ENCODE results near the gene EXOC6. TPM values are rescaled to one million over a fixed set of nuclear protein-coding genes. Genes with fewer than 3 reads are reported as not detected.

Gene EXOC6
- total and polyA plus RNA-seq, 2 of the 13 experiments (the other 11 are each of a cell fraction or from before 2014, with no cell fraction given): 22.2 to 29.2 TPM

DNA sequence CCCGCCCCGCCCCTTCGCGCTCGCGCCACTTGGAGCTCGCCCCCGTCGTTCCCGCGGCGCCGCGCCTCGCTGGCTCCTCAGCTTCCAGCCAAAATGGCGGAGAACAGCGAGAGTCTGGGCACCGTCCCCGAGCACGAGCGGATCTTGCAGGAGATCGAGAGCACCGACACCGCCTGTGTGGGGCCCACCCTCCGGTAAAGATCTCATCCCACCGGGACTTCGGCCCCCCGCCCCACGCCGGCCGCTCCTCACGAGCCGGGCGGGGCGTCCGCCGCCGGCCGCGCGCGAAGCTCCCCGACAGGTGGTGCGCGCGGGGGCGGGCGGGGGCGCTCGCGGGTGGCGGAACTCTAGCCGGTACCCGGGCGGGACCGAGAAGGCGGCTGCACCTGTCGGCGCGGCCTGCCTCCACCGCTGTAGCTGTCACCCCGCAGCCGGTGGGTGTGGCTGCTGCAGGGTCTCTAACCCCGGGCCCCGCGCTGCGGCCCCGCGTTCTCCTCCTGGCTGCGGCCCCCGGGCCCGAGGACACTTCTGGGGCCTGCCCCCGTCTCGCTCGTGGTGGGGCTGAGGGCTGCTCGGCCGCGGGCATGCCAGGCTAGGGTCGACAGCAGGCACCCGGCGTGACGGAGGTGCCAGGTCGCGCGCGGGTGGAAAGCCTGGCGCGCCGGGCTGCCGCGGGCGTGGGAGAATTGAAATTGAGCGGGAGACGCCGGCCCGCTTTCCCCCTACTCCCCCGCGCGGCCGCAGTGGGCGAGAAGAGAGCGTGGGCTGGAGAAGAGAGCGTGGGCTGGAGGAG, at the start of gene EXOC6 (continued):
- TF ChIP-seq, protein P1, sequence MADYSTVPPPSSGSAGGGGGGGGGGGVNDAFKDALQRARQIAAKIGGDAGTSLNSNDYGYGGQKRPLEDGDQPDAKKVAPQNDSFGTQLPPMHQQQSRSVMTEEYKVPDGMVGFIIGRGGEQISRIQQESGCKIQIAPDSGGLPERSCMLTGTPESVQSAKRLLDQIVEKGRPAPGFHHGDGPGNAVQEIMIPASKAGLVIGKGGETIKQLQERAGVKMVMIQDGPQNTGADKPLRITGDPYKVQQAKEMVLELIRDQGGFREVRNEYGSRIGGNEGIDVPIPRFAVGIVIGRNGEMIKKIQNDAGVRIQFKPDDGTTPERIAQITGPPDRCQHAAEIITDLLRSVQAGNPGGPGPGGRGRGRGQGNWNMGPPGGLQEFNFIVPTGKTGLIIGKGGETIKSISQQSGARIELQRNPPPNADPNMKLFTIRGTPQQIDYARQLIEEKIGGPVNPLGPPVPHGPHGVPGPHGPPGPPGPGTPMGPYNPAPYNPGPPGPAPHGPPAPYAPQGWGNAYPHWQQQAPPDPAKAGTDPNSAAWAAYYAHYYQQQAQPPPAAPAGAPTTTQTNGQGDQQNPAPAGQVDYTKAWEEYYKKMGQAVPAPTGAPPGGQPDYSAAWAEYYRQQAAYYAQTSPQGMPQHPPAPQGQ (CRISPR knock-in tag; IDR thresholded peaks at IDR 0.05; ENCODE audit: borderline replicate concordance): no peak

DNA sequence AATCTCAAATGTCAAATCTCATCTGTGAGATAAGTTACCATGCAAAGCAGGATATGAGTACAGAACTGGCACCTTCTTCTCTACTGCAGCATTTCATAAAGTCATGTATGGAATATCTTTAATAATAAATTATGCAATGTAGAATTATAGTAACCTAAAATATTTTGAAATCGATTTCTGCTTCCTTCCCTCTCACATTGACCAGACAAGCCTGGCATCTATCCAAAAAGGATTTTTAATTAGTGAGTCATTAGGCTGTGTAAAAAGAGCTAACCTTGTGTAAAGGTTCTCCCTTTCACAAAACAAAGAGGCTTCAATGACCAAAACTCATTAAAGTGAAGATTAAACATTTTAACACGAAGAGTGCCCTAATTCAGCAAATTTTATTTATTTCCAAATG, 48.8 kb upstream of the EXOC6 start:
- POLR2A ChIA-PET: no interaction called here
- no peak for DNase-seq (ENCODE audit: low spot score)

More for the DNA sequence above, 48.8 kb upstream of the EXOC6 start:
- Histone ChIP-seq H2AFZ (ENCODE audit: low read length) (no peak overlapping the region), H3K36me3 (replicated peaks in 1 of 2; ENCODE audit: control insufficient read depth in 1 of 2, insufficient read depth in 2 of 2, low read length in 2 of 2) (no peaks in the 10 kb centered on the region), H3K27ac (ENCODE audit: extremely low read length, insufficient read depth, low read length) (no peak overlapping the region), H3K4me3 (replicated peaks in 1 of 3; ENCODE audit: insufficient read depth in 1 of 3, low read depth in 2 of 3, low read length in 3 of 3) (no peak overlapping the region), H3K4me2 (ENCODE audit: low read depth, low read length) (no peak overlapping the region), H3K27me3 (ENCODE audit: control insufficient read depth in 1 of 2, insufficient read depth in 2 of 2, low read length in 2 of 2) (no peaks in the 10 kb centered on the region), H3K4me1 (ENCODE audit: insufficient read depth, low read length) (peaks cover 14% of the 10 kb centered on the region), H4K20me1 (ENCODE audit: insufficient read depth, low read length) (no peaks in the 10 kb centered on the region), H3K79me2 (ENCODE audit: insufficient read depth, low read length) (no peaks in the 10 kb centered on the region), H3K9ac (ENCODE audit: insufficient read depth, low read depth, low read length) (no peak overlapping the region), H3K9me3 (ENCODE audit: low read length) (no peaks in the 10 kb centered on the region)
- intact Hi-C loops (cut with micrococcal nuclease; ENCODE audit: unreplicated experiment) (no loop called here), in situ Hi-C loops (cut with HindIII; ENCODE audit: extremely low pct_ligation_motif_present, low pct_unique_long_range_greater_than_20kb) (no loop called here)
- WGBS (ENCODE audit: low lambda C conversion rate): 0% methylated on average over 2 of the region's 2 CpGs
- CTCF ChIA-PET (ENCODE audit: low intra/inter-chr PET ratio, low total read pairs): no interaction called here
- TF ChIP-seq ZFP41 (CRISPR knock-in tag; IDR thresholded peaks at IDR 0.05; ENCODE audit: borderline replicate concordance): no peak
- TF ChIP-seq, protein P2, sequence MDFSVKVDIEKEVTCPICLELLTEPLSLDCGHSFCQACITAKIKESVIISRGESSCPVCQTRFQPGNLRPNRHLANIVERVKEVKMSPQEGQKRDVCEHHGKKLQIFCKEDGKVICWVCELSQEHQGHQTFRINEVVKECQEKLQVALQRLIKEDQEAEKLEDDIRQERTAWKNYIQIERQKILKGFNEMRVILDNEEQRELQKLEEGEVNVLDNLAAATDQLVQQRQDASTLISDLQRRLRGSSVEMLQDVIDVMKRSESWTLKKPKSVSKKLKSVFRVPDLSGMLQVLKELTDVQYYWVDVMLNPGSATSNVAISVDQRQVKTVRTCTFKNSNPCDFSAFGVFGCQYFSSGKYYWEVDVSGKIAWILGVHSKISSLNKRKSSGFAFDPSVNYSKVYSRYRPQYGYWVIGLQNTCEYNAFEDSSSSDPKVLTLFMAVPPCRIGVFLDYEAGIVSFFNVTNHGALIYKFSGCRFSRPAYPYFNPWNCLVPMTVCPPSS (IDR thresholded peaks at IDR 0.05): no peak
- no peak for TF ChIP-seq KLF15 (CRISPR knock-in tag; IDR thresholded peaks at IDR 0.05; ENCODE audit: borderline replicate concordance)
- no peak for TF ChIP-seq GABPB1 (CRISPR knock-in tag; IDR thresholded peaks at IDR 0.05)
- no peak for TF ChIP-seq THYN1 (CRISPR knock-in tag; IDR thresholded peaks at IDR 0.05; ENCODE audit: borderline replicate concordance, low read depth)
- TF ChIP-seq, protein P3, sequence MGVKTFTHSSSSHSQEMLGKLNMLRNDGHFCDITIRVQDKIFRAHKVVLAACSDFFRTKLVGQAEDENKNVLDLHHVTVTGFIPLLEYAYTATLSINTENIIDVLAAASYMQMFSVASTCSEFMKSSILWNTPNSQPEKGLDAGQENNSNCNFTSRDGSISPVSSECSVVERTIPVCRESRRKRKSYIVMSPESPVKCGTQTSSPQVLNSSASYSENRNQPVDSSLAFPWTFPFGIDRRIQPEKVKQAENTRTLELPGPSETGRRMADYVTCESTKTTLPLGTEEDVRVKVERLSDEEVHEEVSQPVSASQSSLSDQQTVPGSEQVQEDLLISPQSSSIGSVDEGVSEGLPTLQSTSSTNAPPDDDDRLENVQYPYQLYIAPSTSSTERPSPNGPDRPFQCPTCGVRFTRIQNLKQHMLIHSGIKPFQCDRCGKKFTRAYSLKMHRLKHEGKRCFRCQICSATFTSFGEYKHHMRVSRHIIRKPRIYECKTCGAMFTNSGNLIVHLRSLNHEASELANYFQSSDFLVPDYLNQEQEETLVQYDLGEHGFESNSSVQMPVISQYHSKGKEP (CRISPR knock-in tag; IDR thresholded peaks at IDR 0.05): no peak
- no peak for TF ChIP-seq ZNF292 (CRISPR knock-in tag; IDR thresholded peaks at IDR 0.05; ENCODE audit: borderline replicate concordance, low read depth)
- no peak for TF ChIP-seq ZNF180 (CRISPR knock-in tag; IDR thresholded peaks at IDR 0.05; ENCODE audit: borderline replicate concordance, low read depth)
- no peak for TF ChIP-seq ZMYM2 (CRISPR knock-in tag; IDR thresholded peaks at IDR 0.05)
- no TSS peak for BruUV-seq (replicated peaks)
- FAIRE-seq (no peak), ATAC-seq (no peak)
